IPS-20b (cell line): ENCODE results near the gene INAFM2.

ENCODE experiments used
- H3K27ac ChIP-seq: one replicate; pipeline ENCODE4 v1.5.1; 2013; ENCODE audit warnings: low read length
- H3K27me3 ChIP-seq: 2 replicates; pipeline ENCODE4 v1.6.1; 2013; ENCODE audit warnings: mild to moderate bottlenecking, low read length, inconsistent platforms; ENCODE audit not compliant: insufficient read depth
- H3K36me3 ChIP-seq: 2 replicates; pipeline ENCODE4 v1.6.1; 2013; ENCODE audit warnings: low read depth, mild to moderate bottlenecking, inconsistent platforms, low read length, moderate library complexity; ENCODE audit not compliant: insufficient read depth
- H3K4me1 ChIP-seq: 2 replicates; pipeline ENCODE4 v1.6.1; 2013; ENCODE audit warnings: mild to moderate bottlenecking, control low read depth, inconsistent platforms, low read length, moderate library complexity; ENCODE audit not compliant: insufficient read depth
- H3K4me3 ChIP-seq: 2 replicates; pipeline ENCODE4 v1.5.1; 2013; ENCODE audit warnings: mild to moderate bottlenecking, low read length, inconsistent platforms
- H3K9ac ChIP-seq: 2 replicates; pipeline ENCODE4 v1.6.1; 2013; ENCODE audit warnings: low read depth, mild to moderate bottlenecking, inconsistent platforms, low read length, moderate library complexity
- H3K9me3 ChIP-seq: 2 replicates; pipeline ENCODE4 v1.6.1; 2013; ENCODE audit warnings: mild to moderate bottlenecking, low read depth, low read length, inconsistent platforms; ENCODE audit not compliant: insufficient read depth

The INAFM2 gene

GRCh38 chr15:40323953-40324937 is 753 bp downstream of the INAFM2 start:
- H3K36me3 ChIP-seq, result no peaks in the 10 kb centered on the region; the same call in 1 of the 2 replicates
- H3K4me3 ChIP-seq, result peak overlapping the region; percentile 61
- H3K9ac ChIP-seq, result peak overlapping the region; percentile 8; the same call in 1 of the 2 replicates
- H3K27ac ChIP-seq, result no peak overlapping the region
- H3K4me1 ChIP-seq, result peaks cover 48% of the 10 kb centered on the region
- peaks cover 44% of the 10 kb centered on the region for H3K27me3 ChIP-seq
- H3K9me3 ChIP-seq, result no peaks in the 10 kb centered on the region

- Histone ChIP-seq H3K36me3 (no peaks in the 10 kb centered on the region; the same call in 1 of the 2 replicates), H3K27ac (no peak overlapping the region), H3K4me1 (peaks cover 51% of the 10 kb centered on the region), H3K4me3 (peak overlapping the region; percentile 61), H3K9ac (peak overlapping the region; percentile 8; the same call in 1 of the 2 replicates), H3K9me3 (no peaks in the 10 kb centered on the region), H3K27me3 (peaks cover 44% of the 10 kb centered on the region)
These were observed 1.7 kb downstream of the INAFM2 start for GRCh38 chr15:40325188-40325587.

DNA sequence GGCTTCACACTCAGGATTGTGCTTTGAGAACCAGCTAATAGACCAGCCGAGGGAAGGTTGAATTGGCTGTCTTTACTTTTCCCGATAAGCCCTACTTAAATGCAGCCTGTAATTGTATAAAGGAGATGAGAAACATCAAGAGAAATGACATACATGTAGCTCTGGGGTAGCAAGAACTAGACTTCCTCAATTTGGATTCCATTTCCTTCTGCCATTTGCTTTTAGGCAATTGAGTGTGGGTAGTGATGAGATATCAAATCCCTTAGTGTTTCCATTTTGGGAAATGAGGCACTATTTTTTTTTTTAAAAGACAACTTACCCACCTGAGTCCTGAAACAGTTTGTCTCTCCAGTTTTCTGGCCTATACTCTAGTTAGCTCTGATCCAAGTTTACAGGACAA is 2.2 kb downstream of the INAFM2 start:
- H3K4me1 ChIP-seq, result peaks cover 48% of the 10 kb centered on the region
- peaks cover 44% of the 10 kb centered on the region for H3K27me3 ChIP-seq
- no peak overlapping the region for H3K9ac ChIP-seq
- H3K4me3 ChIP-seq, result peak overlapping the region; percentile 61; the same call in 1 of the 2 replicates
- H3K27ac ChIP-seq, result no peak overlapping the region
- H3K9me3 ChIP-seq, result no peaks in the 10 kb centered on the region
- no peaks in the 10 kb centered on the region; the same call in 1 of the 2 replicates for H3K36me3 ChIP-seq

DNA sequence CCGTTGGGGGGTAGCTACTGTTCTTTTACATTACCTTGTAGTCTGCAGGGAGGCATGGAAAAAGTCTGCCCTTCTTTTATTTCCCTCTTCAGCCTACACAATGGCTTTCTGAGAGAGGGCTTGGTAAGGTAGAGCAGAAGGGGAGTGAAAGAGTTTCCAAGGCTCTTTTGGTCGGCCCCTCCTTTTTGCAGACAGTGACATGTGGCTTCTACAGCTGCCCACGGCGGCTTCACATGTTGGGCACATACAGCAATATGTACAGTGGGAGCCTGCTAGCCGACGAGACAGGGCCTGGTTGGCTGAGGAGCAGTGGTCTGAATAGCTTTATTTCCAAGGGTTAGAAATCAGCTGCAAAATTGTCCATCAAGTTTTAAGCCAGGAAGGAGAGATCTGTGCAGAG is 4.0 kb downstream of the INAFM2 start:
- Histone ChIP-seq H3K4me1 (peaks cover 43% of the 10 kb centered on the region), H3K9me3 (no peaks in the 10 kb centered on the region), H3K27ac (no peak overlapping the region)

DNA sequence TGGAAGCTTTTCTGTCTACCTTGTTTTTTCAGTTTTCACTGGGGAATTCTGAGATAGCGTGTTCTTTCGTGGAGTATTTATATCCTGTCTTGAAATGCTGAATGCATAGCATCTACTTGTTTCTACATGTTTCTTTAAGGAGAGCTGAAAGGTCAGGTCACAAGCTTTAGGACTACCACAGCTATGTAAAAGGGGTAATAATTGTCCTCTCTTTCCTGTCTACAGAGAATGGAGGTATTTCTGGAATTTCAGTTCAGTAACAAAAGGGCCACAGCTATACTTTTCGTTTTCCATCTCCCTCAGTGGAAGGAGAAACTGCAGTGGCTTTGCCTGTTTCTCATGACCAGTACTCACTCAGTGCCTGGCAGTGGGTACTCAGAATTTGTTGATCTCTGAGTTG is 4.7 kb downstream of the INAFM2 start:
- H3K9ac ChIP-seq, result peak overlapping the region; percentile 13; the same call in 1 of the 2 replicates
- peak overlapping the region; percentile 47; the same call in 1 of the 2 replicates for H3K4me3 ChIP-seq
- no peaks in the 10 kb centered on the region; the same call in 1 of the 2 replicates for H3K36me3 ChIP-seq
- no peak overlapping the region for H3K27ac ChIP-seq
- H3K27me3 ChIP-seq, result peaks cover 21% of the 10 kb centered on the region
- H3K9me3 ChIP-seq, result no peaks in the 10 kb centered on the region
- peaks cover 43% of the 10 kb centered on the region for H3K4me1 ChIP-seq

More for the DNA sequence above, 4.0 kb downstream of the INAFM2 start:
- peak overlapping the region; percentile 47; the same call in 1 of the 2 replicates for H3K4me3 ChIP-seq
- no peaks in the 10 kb centered on the region; the same call in 1 of the 2 replicates for H3K36me3 ChIP-seq
- peak overlapping the region; percentile 13; the same call in 1 of the 2 replicates for H3K9ac ChIP-seq
- H3K27me3 ChIP-seq, result peaks cover 28% of the 10 kb centered on the region

- Histone ChIP-seq H3K27ac (no peak overlapping the region), H3K9ac (peak overlapping the region; percentile 13; the same call in 1 of the 2 replicates), H3K36me3 (no peaks in the 10 kb centered on the region; the same call in 1 of the 2 replicates), H3K4me1 (peaks cover 43% of the 10 kb centered on the region), H3K27me3 (peaks cover 21% of the 10 kb centered on the region), H3K9me3 (no peaks in the 10 kb centered on the region), H3K4me3 (peak overlapping the region; percentile 47; the same call in 1 of the 2 replicates)
These were observed 5.3 kb downstream of the INAFM2 start for GRCh38 chr15:40328751-40329150.

DNA sequence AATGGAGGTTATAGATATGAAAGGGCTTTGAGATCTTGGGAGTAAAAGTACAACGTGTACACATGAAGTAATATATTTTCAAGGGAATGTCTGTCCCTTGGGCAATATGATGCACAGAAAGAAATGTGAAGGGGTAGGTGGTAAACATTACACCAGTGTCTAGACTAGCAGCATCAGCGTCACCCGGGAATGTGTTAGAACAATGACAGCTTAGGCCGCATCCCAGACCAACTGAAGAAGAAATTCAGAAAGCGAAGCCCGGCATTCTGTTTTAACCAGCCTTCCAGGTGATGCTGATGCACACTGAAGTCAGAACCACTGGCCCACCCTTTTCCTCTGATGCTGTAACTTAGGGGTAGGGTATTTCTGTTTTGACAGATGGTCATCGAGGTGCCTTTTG is 6.3 kb downstream of the INAFM2 start:
- peaks cover 46% of the 10 kb centered on the region for H3K4me1 ChIP-seq
- H3K27ac ChIP-seq, result no peak overlapping the region
- no peak overlapping the region for H3K9ac ChIP-seq

GRCh38 chr15:40330368-40330836 is 6.9 kb downstream of the INAFM2 start:
- H3K36me3 ChIP-seq, result no peaks in the 10 kb centered on the region; the same call in 1 of the 2 replicates
- H3K4me1 ChIP-seq, result peaks cover 40% of the 10 kb centered on the region
- peaks cover 12% of the 10 kb centered on the region for H3K27me3 ChIP-seq
- no peak overlapping the region for H3K27ac ChIP-seq
- H3K9ac ChIP-seq, result no peak overlapping the region
- H3K4me3 ChIP-seq, result no peak overlapping the region
- no peaks in the 10 kb centered on the region for H3K9me3 ChIP-seq

More for the DNA sequence above, 6.3 kb downstream of the INAFM2 start:
- no peaks in the 10 kb centered on the region for H3K9me3 ChIP-seq
- H3K36me3 ChIP-seq, result no peaks in the 10 kb centered on the region; the same call in 1 of the 2 replicates
- H3K4me3 ChIP-seq, result no peak overlapping the region
- H3K27me3 ChIP-seq, result peaks cover 17% of the 10 kb centered on the region

DNA sequence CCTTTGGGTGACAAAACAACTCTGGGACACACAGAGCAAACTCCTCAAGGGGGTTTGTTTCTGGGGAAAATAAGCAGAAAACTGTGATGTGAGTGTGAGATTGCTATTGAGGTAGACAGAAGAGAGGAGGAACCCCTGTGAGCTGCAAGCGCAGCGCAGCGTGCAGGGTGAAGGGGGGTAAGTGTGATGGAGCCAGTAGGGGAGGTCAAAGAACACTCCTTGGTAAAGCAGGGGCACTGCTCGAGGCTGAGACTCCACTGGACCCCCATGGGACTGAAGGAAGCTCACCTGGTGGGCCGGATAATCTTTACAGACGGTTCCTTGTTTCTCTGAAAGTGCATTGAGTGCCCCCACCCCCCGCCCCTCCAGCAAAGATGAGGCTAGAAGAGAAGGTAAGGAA is 7.5 kb downstream of the INAFM2 start:
- peaks cover 5% of the 10 kb centered on the region; the same call in 1 of the 2 replicates for H3K27me3 ChIP-seq
- H3K27ac ChIP-seq, result no peak overlapping the region
- no peak overlapping the region for H3K9ac ChIP-seq

GRCh38 chr15:40331637-40332036 is 8.1 kb downstream of the INAFM2 start:
- no peaks in the 10 kb centered on the region for H3K9me3 ChIP-seq
- no peak overlapping the region for H3K9ac ChIP-seq
- H3K36me3 ChIP-seq, result no peaks in the 10 kb centered on the region; the same call in 1 of the 2 replicates
- H3K27ac ChIP-seq, result no peak overlapping the region
- H3K4me3 ChIP-seq, result no peak overlapping the region
- H3K4me1 ChIP-seq, result peaks cover 30% of the 10 kb centered on the region
- H3K27me3 ChIP-seq, result no peaks in the 10 kb centered on the region; the same call in 1 of the 2 replicates

More for the DNA sequence above, 7.5 kb downstream of the INAFM2 start:
- no peak overlapping the region for H3K4me3 ChIP-seq
- H3K36me3 ChIP-seq, result no peaks in the 10 kb centered on the region; the same call in 1 of the 2 replicates
- no peaks in the 10 kb centered on the region for H3K9me3 ChIP-seq
- H3K4me1 ChIP-seq, result peaks cover 36% of the 10 kb centered on the region

- H3K4me1 ChIP-seq, result peaks cover 24% of the 10 kb centered on the region
- peaks cover 5% of the 10 kb centered on the region; the same call in 1 of the 2 replicates for H3K27me3 ChIP-seq
- no peaks in the 10 kb centered on the region; the same call in 1 of the 2 replicates for H3K36me3 ChIP-seq
- no peak overlapping the region for H3K27ac ChIP-seq
- H3K9ac ChIP-seq, result no peak overlapping the region
- H3K9me3 ChIP-seq, result no peaks in the 10 kb centered on the region
- no peak overlapping the region for H3K4me3 ChIP-seq
These were observed 8.8 kb downstream of the INAFM2 start for GRCh38 chr15:40332113-40332781.
